CD4-positive, alpha-beta T cell (primary cell): Measurements from ENCODE around the gene A2ML1. TPM values are rescaled to one million over a fixed set of nuclear protein-coding genes. Genes with fewer than 3 reads are reported as not detected.
"Not testable (repeated sequence)": the region's sequence is repeated elsewhere in the genome, so short reads cannot be mapped to it uniquely, and the experiment has no call there.

Experiments
- ATAC-seq: fragments of 200-7000 bp; cut with Tn5 transposase; one replicate; pipeline ENCODE4 v1.10.0; 2022; ENCODE audit warnings: mild to moderate bottlenecking; ENCODE audit not compliant: poor library complexity
- CTCF ChIA-PET: fragments of 350-600 bp; sonication (Branson Sonifier 250); formaldehyde crosslinking; loops from one replicate; lab custom pipeline; 2021; ENCODE audit warnings: antibody characterized with exemption, inconsistent platforms; lab: Charles Lee
- POLR2A ChIA-PET: fragments of 350-600 bp; sonication (Branson Sonifier 250); formaldehyde crosslinking; loops from one replicate; lab custom pipeline; 2021; ENCODE audit warnings: antibody characterized with exemption, inconsistent platforms; lab: Charles Lee
- DNase-seq, 14 experiments: peaks; one replicate each; pipeline ENCODE4 v3.0.0-alpha.2; 2013 to 2020; ENCODE audit warnings: mixed read lengths in 2 of 14
- H3K27ac ChIP-seq, 2 donors: one replicate each; pipeline versions ENCODE4 v1.5.1 to v1.7.0; 2013; ENCODE audit warnings: low read length in 2 of 2, low read depth in 1 of 2, mild to moderate bottlenecking in 1 of 2
- H3K27me3 ChIP-seq, 2 experiments: 1 replicate in 1 of 2; 2 replicates in 1 of 2; pipeline versions ENCODE4 v1.6.1 to v1.7.0; 2013; ENCODE audit warnings: low read length in 2 of 2, control low read depth in 1 of 2, mild to moderate bottlenecking in 1 of 2, moderate library complexity in 1 of 2; ENCODE audit not compliant: insufficient read depth in 2 of 2, control insufficient read depth in 1 of 2
- H3K36me3 ChIP-seq: one replicate; pipeline ENCODE4 v1.6.1; 2013; ENCODE audit warnings: low read length, control low read depth; ENCODE audit not compliant: insufficient read depth
- H3K4me1 ChIP-seq: one replicate; pipeline ENCODE4 v1.6.1; 2013; ENCODE audit warnings: low read length, control low read depth; ENCODE audit not compliant: insufficient read depth
- H3K4me3 ChIP-seq: one replicate; pipeline ENCODE4 v1.5.1; 2013; ENCODE audit warnings: mild to moderate bottlenecking, low read length, moderate library complexity
- H3K9me3 ChIP-seq, 2 experiments: 1 replicate in 1 of 2; 2 replicates in 1 of 2; pipeline versions ENCODE4 v1.6.1 to v1.7.0; 2013; ENCODE audit warnings: low read length in 2 of 2, mild to moderate bottlenecking in 2 of 2, control low read depth in 1 of 2, moderate library complexity in 1 of 2; ENCODE audit not compliant: control insufficient read depth in 1 of 2, insufficient read depth in 1 of 2
- H3K27ac Mint-ChIP-seq: one replicate; pipeline ENCODE4 v1.8.0; 2020; ENCODE audit warnings: mixed read lengths
- H3K27me3 Mint-ChIP-seq: one replicate; pipeline ENCODE4 v1.8.0; 2021; ENCODE audit warnings: mixed read lengths
- H3K36me3 Mint-ChIP-seq: one replicate; pipeline ENCODE4 v1.8.0; 2021; ENCODE audit warnings: low read depth, mixed read lengths
- H3K4me1 Mint-ChIP-seq: one replicate; pipeline ENCODE4 v1.8.0; 2021; ENCODE audit warnings: low read depth, mixed read lengths
- H3K4me3 Mint-ChIP-seq: one replicate; pipeline ENCODE4 v1.8.0; 2020; ENCODE audit warnings: mild to moderate bottlenecking, mixed read lengths
- H3K9me3 Mint-ChIP-seq: one replicate; pipeline ENCODE4 v1.8.0; 2020; ENCODE audit warnings: mixed read lengths
- intact Hi-C, 2 experiments: fragments of 100-400 bp; cut with DNase I in 1 of 2; cut with micrococcal nuclease in 1 of 2; formaldehyde crosslinking; loops; one replicate each; pipeline versions ENCODE4 v1.15.1 to v1.9.0; 2023 to 2025; cut with DNase I, micrococcal nuclease
- total RNA-seq, 174 experiments: library from RNA in 2 of 174; stranded (reverse) in 2 of 174; gene quantifications; one replicate each; pipeline ENCODE4 v1.2.3 and lab custom pipeline; 2021 to 2026
- TF ChIP-seq, protein P1 (sequence below): fragments of 200-600 bp; IDR thresholded peaks from one replicate; pipeline ENCODE4 v1.8.0; 2022; ENCODE audit warnings: antibody characterized with exemption, mild to moderate bottlenecking

The A2ML1 gene
- total RNA-seq, 2 experiments from 2014 or later, result not detected

DNA sequence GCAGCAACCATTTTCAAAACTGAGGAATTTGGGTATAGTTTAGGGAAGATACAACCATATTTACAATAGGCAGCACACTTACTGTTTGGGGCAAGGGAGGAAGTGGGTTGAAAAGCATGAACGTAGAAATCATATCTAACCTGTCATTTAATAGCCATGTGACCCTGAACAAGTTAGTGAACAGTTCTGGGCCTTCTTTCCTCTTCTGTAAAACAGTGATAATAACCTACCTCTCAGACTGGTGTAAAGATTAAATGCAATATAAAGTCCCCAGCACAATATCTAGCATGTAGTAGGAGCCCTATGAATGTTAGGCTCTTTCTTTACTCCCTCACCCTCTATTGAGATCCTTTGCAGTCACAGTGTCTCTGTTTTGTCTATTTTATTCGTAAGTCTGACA is 33.5 kb downstream of the A2ML1 start:
- Histone ChIP-seq H3K4me3 (no peak overlapping the region), H3K9me3 (no peaks in the 10 kb centered on the region), H3K27me3 (no peaks in the 10 kb centered on the region), H3K36me3 (no peaks in the 10 kb centered on the region), H3K4me1 (no peaks in the 10 kb centered on the region), H3K27ac (no peak overlapping the region)
- no peak for ATAC-seq
- intact Hi-C loops, result no loop called here
- Mint-ChIP-seq H3K4me3 (no peak overlapping the region), H3K27me3 (no peaks in the 10 kb centered on the region), H3K36me3 (no peaks in the 10 kb centered on the region), H3K4me1 (no peaks in the 10 kb centered on the region), H3K9me3 (no peaks in the 10 kb centered on the region), H3K27ac (no peak overlapping the region)
- POLR2A ChIA-PET, result no interaction called here
- CTCF ChIA-PET, result no interaction called here
- TF ChIP-seq, protein P1, sequence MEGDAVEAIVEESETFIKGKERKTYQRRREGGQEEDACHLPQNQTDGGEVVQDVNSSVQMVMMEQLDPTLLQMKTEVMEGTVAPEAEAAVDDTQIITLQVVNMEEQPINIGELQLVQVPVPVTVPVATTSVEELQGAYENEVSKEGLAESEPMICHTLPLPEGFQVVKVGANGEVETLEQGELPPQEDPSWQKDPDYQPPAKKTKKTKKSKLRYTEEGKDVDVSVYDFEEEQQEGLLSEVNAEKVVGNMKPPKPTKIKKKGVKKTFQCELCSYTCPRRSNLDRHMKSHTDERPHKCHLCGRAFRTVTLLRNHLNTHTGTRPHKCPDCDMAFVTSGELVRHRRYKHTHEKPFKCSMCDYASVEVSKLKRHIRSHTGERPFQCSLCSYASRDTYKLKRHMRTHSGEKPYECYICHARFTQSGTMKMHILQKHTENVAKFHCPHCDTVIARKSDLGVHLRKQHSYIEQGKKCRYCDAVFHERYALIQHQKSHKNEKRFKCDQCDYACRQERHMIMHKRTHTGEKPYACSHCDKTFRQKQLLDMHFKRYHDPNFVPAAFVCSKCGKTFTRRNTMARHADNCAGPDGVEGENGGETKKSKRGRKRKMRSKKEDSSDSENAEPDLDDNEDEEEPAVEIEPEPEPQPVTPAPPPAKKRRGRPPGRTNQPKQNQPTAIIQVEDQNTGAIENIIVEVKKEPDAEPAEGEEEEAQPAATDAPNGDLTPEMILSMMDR, result no peak
- DNase-seq, result no peak

DNA sequence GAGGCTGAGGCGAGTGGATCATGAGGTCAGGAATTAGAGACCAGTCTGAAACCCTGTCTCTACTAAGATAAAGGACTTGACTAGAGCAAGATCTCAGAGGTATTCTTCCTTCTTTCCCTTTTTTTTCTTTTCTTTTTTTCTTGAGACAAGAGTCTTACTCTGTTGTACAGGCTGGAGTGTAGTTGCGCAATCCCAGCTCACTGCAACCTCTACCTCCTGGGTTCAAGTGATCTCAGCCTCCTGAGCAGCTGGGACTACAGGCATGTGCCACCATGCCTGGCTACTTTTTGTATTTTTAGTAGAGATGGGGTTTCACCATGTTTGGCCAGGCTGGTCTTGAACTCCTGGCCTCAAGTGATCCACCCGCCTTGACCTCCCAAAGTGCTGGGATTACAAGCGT is 37.0 kb downstream of the A2ML1 start:
- H3K4me1 ChIP-seq, H3K36me3 Mint-ChIP-seq, H3K27ac Mint-ChIP-seq, H3K27ac ChIP-seq, H3K4me3 ChIP-seq, DNase-seq, intact Hi-C loops, H3K4me1 Mint-ChIP-seq, H3K9me3 Mint-ChIP-seq, H3K36me3 ChIP-seq, H3K27me3 ChIP-seq, H3K4me3 Mint-ChIP-seq, H3K9me3 ChIP-seq, ATAC-seq, H3K27me3 Mint-ChIP-seq: not testable (repeated sequence)
- POLR2A ChIA-PET, result interaction anchor here (1.5 kb wide), 1 partner anchor 10 kb away, joined by 3 read pairs; no protein-coding TSS in a partner anchor
- CTCF ChIA-PET, result interaction anchor here (2.2 kb wide), 1 partner anchor 10 kb away, joined by 7 read pairs; no protein-coding TSS in a partner anchor

DNA sequence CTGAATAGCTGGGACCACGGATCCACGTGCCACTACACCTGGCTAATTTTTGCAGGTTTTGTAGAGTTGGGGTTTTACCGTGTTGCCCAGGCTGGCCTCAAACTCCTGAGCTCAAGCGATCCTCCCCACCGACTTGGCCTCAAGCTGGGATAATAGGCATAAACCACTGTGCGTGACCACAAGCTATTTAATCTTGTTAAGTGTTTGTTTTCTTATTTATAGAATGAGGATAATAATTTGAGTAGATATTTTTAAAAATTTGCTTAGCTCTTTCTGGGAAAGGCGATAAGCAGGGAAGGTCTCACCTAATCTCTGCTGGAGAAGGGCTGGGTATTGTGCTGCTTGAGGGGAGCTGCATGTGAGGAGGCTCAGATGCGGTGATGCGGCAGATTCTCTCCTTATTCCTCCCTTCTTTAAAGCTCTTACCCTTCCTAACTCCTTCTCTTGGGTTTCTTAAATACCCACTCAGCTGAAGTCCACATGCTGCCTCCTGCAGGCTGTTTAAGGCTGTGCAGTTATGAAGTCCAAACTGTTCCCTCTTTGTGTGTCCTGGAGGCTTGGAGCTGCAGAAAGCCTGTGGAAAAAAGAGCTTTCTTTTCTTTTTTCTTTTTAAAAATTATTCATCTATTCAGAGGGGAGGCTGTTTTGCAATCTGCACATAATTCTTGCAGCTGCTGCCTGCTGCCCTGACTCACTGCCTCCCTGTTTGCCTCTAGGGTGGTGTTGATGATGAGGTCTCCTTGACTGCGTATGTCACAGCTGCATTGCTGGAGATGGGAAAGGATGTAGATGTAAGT is 37.9 kb downstream of the A2ML1 start:
- Mint-ChIP-seq H3K9me3 (no peaks in the 10 kb centered on the region), H3K27me3 (no peaks in the 10 kb centered on the region), H3K4me3 (no peak overlapping the region), H3K36me3 (no peaks in the 10 kb centered on the region), H3K27ac (no peak overlapping the region), H3K4me1 (no peaks in the 10 kb centered on the region)
- DNase-seq (peak in 12 of 14 experiments; percentile 3 to 65 (median 22)), ATAC-seq (no peak)
- no peak overlapping the region for H3K4me3 ChIP-seq
- intact Hi-C loops, result loop anchor here in 1 of 2 experiments (2.0 kb wide), 1 partner anchor 180 kb away; no protein-coding TSS in a partner anchor
- POLR2A ChIA-PET, result interaction anchor here (1.1 to 1.5 kb wide), 2 partner anchors 9 to 173 kb away, joined by 3 read pairs; no protein-coding TSS in a partner anchor
- no peaks in the 10 kb centered on the region for H3K27me3 ChIP-seq
- TF ChIP-seq, protein P1, result peak; percentile 50
- H3K9me3 ChIP-seq, result no peaks in the 10 kb centered on the region
- no peak overlapping the region for H3K27ac ChIP-seq
- CTCF ChIA-PET, result interaction anchor here (0.7 to 2.2 kb wide), 6 partner anchors 9 to 250 kb away, joined by 3 to 7 read pairs (median 4); no protein-coding TSS in a partner anchor
- H3K4me1 ChIP-seq, result no peaks in the 10 kb centered on the region
- H3K36me3 ChIP-seq, result no peaks in the 10 kb centered on the region
